Mucosa of stomach (tissue), 1 donor: ENCODE results near the gene GSTO1.

ENCODE experiments used
- H3K27me3 ChIP-seq: one replicate; pipeline ENCODE4 v1.7.0; 2013; ENCODE audit warnings: mild to moderate bottlenecking, low read length; ENCODE audit not compliant: control insufficient read depth, insufficient read depth
- H3K36me3 ChIP-seq: one replicate; pipeline ENCODE4 v1.7.0; 2013; ENCODE audit warnings: low read length; ENCODE audit not compliant: control insufficient read depth, insufficient read depth
- H3K4me1 ChIP-seq: one replicate; pipeline ENCODE4 v1.7.0; 2013; ENCODE audit warnings: mild to moderate bottlenecking, low read length; ENCODE audit not compliant: control insufficient read depth, insufficient read depth
- H3K4me3 ChIP-seq: one replicate; pipeline ENCODE4 v1.7.0; 2013; ENCODE audit warnings: low read length
- H3K9ac ChIP-seq: one replicate; pipeline ENCODE4 v1.7.0; 2013; ENCODE audit warnings: mild to moderate bottlenecking, low read length, moderate library complexity
- H3K9me3 ChIP-seq: one replicate; pipeline ENCODE4 v1.7.0; 2013; ENCODE audit warnings: mild to moderate bottlenecking, low read length, moderate library complexity; ENCODE audit not compliant: control insufficient read depth
- donor health status: Pancreatic carcinoma.

The GSTO1 gene

GRCh38 chr10:104301907-104302690 is 47.4 kb downstream of the GSTO1 start:
- Histone ChIP-seq H3K9ac (no peak overlapping the region), H3K27me3 (no peaks in the 10 kb centered on the region), H3K4me1 (peaks cover 7% of the 10 kb centered on the region), H3K9me3 (no peaks in the 10 kb centered on the region), H3K36me3 (no peaks in the 10 kb centered on the region), H3K4me3 (no peak overlapping the region)

DNA sequence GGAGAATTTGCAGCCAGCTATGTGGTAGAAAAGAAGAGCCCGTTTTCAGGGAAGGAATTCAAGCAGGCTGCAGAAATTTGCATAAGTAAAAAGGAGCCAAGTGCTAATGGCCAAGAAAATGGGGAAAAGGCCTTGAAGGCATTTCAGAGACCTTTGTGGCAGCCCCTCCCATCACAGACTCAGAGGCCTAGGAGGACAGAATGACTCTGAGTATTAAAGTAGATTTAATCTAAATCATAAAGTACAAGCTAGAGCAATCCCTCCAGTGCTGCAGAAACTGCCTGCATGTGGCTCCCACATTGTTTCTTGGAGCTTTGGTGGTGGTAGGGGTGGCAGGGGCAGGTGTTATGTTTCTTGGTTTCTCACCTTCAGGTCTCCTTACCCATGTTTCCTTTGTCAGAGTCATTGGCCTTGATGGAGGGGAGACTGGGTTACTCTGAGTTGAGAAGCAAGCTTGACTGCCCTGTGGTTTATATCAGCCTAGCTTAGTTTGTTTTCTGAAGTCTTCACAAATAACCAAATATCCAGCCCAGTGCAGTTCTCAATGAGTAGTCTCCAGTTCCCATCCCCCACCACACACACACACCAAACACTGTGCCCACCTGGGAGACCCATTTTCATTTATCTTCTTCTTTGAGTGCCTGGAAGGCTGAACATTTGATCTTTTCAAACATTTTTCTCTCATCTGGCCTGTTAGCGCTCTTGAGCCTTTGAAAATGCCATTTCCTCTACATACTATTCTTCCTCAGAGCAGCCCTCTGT is 49.1 kb downstream of the GSTO1 start:
- Histone ChIP-seq H3K4me1 (peaks cover 7% of the 10 kb centered on the region), H3K4me3 (no peak overlapping the region), H3K9me3 (no peaks in the 10 kb centered on the region), H3K9ac (no peak overlapping the region), H3K27me3 (no peaks in the 10 kb centered on the region), H3K36me3 (no peaks in the 10 kb centered on the region)

DNA sequence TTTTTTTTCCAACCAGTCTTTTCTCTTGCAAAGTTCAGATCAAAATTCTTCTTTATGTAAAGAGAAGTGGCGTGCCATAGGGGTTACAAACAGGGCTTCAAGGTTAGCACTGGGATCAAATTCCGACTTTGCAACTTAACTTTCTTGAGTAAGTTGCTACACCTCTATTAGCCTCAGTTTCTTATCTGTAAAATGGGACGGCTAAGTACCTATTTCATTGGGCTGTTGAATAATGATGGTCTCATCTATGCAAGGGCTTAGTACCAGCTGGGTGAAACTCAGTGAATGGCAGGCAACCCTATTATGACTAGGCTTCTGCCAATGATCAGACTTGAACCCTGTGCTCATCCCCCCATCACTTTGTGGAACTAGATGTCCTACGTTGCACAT is 49.7 kb downstream of the GSTO1 start:
- no peaks in the 10 kb centered on the region for H3K36me3 ChIP-seq
- no peaks in the 10 kb centered on the region for H3K27me3 ChIP-seq
- no peak overlapping the region for H3K4me3 ChIP-seq
- no peak overlapping the region for H3K9ac ChIP-seq
- peaks cover 7% of the 10 kb centered on the region for H3K4me1 ChIP-seq
- no peaks in the 10 kb centered on the region for H3K9me3 ChIP-seq

DNA sequence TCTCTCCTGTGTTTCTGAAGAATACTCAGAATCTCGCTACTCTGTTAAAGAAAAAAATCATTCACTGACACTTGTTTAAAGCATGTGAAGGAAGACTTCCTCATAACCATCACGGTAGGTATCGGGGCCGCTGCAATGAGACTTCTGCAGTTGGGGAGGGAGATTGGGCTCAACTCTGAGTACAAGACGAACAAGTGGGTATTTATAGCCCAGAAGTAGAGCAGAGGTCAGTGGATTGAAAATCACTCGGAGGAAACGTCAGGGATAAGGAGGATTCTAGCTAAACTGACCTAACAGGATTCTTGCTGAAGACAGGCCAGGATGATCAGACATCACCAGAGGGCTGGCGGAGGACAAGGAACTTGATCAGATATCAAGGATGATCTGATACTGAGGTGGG is 50.2 kb downstream of the GSTO1 start:
- Histone ChIP-seq H3K36me3 (no peaks in the 10 kb centered on the region), H3K4me1 (peaks cover 7% of the 10 kb centered on the region), H3K4me3 (no peak overlapping the region), H3K27me3 (no peaks in the 10 kb centered on the region), H3K9me3 (no peaks in the 10 kb centered on the region), H3K9ac (no peak overlapping the region)

DNA sequence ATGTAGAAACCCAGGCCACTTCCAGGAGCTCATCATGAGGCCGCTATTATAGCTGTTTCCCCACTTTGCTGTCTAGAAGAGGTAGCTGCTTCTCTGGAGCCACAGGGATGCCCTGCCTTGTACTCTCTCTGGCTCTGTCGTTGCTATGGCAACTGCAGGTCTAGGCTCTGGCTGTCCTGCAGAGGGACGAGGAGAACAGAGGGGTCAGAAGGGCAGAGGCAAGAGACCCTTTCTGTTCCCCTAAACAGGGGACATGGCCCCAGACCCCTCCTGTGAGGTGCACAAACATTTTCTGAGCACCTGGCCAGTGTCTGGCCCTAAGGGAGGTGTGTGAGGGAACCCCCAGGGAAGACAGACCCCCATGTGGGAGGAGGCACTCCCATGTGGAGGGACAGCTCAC is 52.2 kb downstream of the GSTO1 start:
- Histone ChIP-seq H3K4me3 (no peak overlapping the region), H3K4me1 (peaks cover 7% of the 10 kb centered on the region), H3K9ac (no peak overlapping the region), H3K36me3 (no peaks in the 10 kb centered on the region), H3K27me3 (no peaks in the 10 kb centered on the region), H3K9me3 (no peaks in the 10 kb centered on the region)

- Histone ChIP-seq H3K9me3 (no peaks in the 10 kb centered on the region), H3K36me3 (no peaks in the 10 kb centered on the region), H3K9ac (no peak overlapping the region), H3K4me3 (no peak overlapping the region), H3K4me1 (peaks cover 7% of the 10 kb centered on the region), H3K27me3 (no peaks in the 10 kb centered on the region)
These were observed 53.1 kb downstream of the GSTO1 start for GRCh38 chr10:104307576-104308438.

GRCh38 chr10:104308439-104308903 is 53.8 kb downstream of the GSTO1 start:
- Histone ChIP-seq H3K36me3 (no peaks in the 10 kb centered on the region), H3K4me1 (peaks cover 7% of the 10 kb centered on the region), H3K9me3 (no peaks in the 10 kb centered on the region), H3K27me3 (no peaks in the 10 kb centered on the region), H3K9ac (no peak overlapping the region), H3K4me3 (no peak overlapping the region)

DNA sequence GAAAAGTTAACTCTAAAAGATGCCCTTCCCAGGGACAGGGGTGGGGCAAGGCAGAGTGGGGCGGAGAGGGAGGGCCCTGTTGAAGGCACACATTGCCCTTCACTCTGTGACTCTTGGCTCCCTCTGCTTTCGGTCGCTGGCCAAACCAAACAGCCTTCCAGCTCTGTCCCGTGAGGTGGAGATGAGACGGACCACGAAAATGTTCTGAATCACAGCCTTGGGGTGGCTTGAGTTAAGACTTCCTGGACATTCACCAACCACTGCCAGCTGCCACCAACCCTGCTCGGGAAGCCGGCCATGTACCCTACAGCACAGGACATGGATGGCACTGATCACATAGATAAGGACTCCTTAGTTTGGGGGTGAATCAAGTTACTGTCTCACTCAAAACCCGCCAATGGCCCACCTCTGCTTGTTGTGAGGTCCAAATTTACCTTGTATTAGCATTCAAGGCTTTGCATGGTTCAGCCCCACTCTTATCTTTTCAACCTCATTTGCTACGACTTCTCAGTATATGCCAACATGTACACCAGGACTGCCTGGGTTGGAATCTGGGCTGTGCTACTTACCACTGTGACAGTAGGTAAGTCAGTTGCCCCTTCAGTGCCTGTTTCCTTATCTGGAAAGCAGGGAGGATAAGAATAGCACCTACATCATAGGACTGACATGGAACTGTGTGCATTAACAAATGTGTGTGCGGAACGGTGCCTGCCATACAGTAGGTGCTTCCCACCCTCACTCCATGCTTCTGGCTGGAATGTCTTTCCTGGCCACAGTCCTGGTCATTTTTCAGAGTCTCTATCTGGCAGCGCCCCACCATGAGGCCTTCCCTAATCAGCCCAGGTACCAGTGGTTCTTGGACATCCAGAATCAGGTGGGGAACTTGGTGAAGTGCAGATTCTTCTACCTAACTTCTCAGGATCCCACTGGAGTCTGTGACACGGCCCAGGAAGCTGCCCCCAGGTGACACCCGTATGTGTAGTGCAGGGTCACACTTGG is 55.6 kb downstream of the GSTO1 start:
- H3K36me3 ChIP-seq = no peaks in the 10 kb centered on the region
- H3K27me3 ChIP-seq = no peaks in the 10 kb centered on the region
- H3K4me3 ChIP-seq = no peak overlapping the region
- H3K4me1 ChIP-seq = peaks cover 7% of the 10 kb centered on the region
- H3K9me3 ChIP-seq = no peaks in the 10 kb centered on the region
- no peak overlapping the region for H3K9ac ChIP-seq

- no peaks in the 10 kb centered on the region for H3K36me3 ChIP-seq
These were observed 56.6 kb downstream of the GSTO1 start for GRCh38 chr10:104311184-104311720.

GRCh38 chr10:104314591-104315485 is 60.1 kb downstream of the GSTO1 start:
- Histone ChIP-seq H3K4me3 (no peak overlapping the region), H3K9ac (no peak overlapping the region), H3K36me3 (no peaks in the 10 kb centered on the region), H3K9me3 (no peaks in the 10 kb centered on the region), H3K4me1 (peaks cover 14% of the 10 kb centered on the region), H3K27me3 (no peaks in the 10 kb centered on the region)

More at GRCh38 chr10:104311184-104311720, 56.6 kb downstream of the GSTO1 start:
- Histone ChIP-seq H3K4me1 (no peaks in the 10 kb centered on the region), H3K27me3 (no peaks in the 10 kb centered on the region), H3K9me3 (no peaks in the 10 kb centered on the region), H3K9ac (no peak overlapping the region), H3K4me3 (no peak overlapping the region)
